NOMO-1 treated with DMSO at 0.1 percent for 48 hours (cell line): Measurements from ENCODE around the gene LTBP2.

Experiments used
- DNase-seq: peaks from one replicate; lab custom pipeline; 2025; ENCODE audit not compliant: unreplicated experiment; lab: John Stamatoyannopoulos, UW

The LTBP2 gene

GRCh38 chr14:74531467-74531866 is 80.6 kb downstream of the LTBP2 start:
- no peak for DNase-seq

GRCh38 chr14:74531006-74531405 is 81.0 kb downstream of the LTBP2 start:
- DNase-seq: no peak

GRCh38 chr14:74528886-74529285 is 83.2 kb downstream of the LTBP2 start:
- DNase-seq: no peak

- DNase-seq: no peak
Measured at GRCh38 chr14:74528406-74528805, 83.6 kb downstream of the LTBP2 start.

- DNase-seq: no peak
Measured at GRCh38 chr14:74527736-74528280, 84.2 kb downstream of the LTBP2 start.

- DNase-seq: no peak
Measured at GRCh38 chr14:74526854-74527585, 85.0 kb downstream of the LTBP2 start.

- DNase-seq: peak; percentile 54
Measured at GRCh38 chr14:74525361-74525851, 86.6 kb downstream of the LTBP2 start.

- no peak for DNase-seq
Measured at GRCh38 chr14:74524812-74525135, 87.3 kb downstream of the LTBP2 start.

- DNase-seq: no peak
Measured at GRCh38 chr14:74524076-74524811, 87.8 kb downstream of the LTBP2 start.

- DNase-seq: no peak
Measured at GRCh38 chr14:74522740-74523139, 89.3 kb downstream of the LTBP2 start.

GRCh38 chr14:74521756-74522155 is 90.3 kb downstream of the LTBP2 start:
- DNase-seq: no peak

GRCh38 chr14:74519316-74520074 is 92.5 kb downstream of the LTBP2 start:
- DNase-seq: no peak

- no peak for DNase-seq
Measured at GRCh38 chr14:74518221-74518620, 93.8 kb downstream of the LTBP2 start.

- no peak for DNase-seq
Measured at GRCh38 chr14:74517731-74518130, 94.3 kb downstream of the LTBP2 start.

GRCh38 chr14:74516451-74517160 is 95.4 kb downstream of the LTBP2 start:
- DNase-seq: no peak

- DNase-seq: no peak
Measured at GRCh38 chr14:74515891-74516412, 96.1 kb downstream of the LTBP2 start.

GRCh38 chr14:74514471-74514941 is 97.5 kb downstream of the LTBP2 start:
- DNase-seq: peak; percentile 69

GRCh38 chr14:74511966-74512830 is 99.8 kb downstream of the LTBP2 start:
- DNase-seq: no peak

- DNase-seq: no peak
Measured at GRCh38 chr14:74510959-74511409, 101.1 kb downstream of the LTBP2 start.
